Heart left ventricle (tissue), 13 donors: ENCODE measurements around the gene TRAK1.

Experiments used
- POLR2A ChIP-seq, 2 donors: fragments of 450-650 bp; IDR thresholded peaks; one replicate each; pipeline ENCODE4 v1.6.1; 2017; ENCODE audit warnings: antibody characterized with exemption in 2 of 2, mild to moderate bottlenecking in 2 of 2, moderate library complexity in 2 of 2
- TF ChIP-seq, protein P1 (sequence below), 12 donors: fragments of 200-600 bp; sonication (generic) in 4 of 12; IDR thresholded peaks; one replicate each; pipeline versions ENCODE4 v1.5.0 to v1.8.0; 2018 to 2022; ENCODE audit warnings: antibody characterized with exemption in 12 of 12, mild to moderate bottlenecking in 5 of 12
- donor health status: ischemic (EF 13 %, LVEDD 7.1; RV severe dilation, severe dysfunction).
- donor health status: DM: no; HTN: yes; CAD: no.
- donor health status: DM: no; HTN: no; CAD: no.
- donor health status: ischemic (EF 25% LVEDD 6.9; RV normal size, moderate dysfunction).
- donor health status: ischemic (EF 25% LVEDD 5.7; RV mildly dilated, moderate dysfunction).
- donor health status: ischemic (EF 35%, LVEDD 5.7; RV mildly dilated, moderate dysfunction).
- donor health status: nonischemic (EF 11% LVEDD 7.7; RV severe dilation, severe dysfunction).
- donor health status: DM: yes; HTN: yes; CAD: no.
- donor health status: PGD.
- donor health status: ischemic (EF 29% LVEDD 5.4; RV normal size, mild dysfunction).
- donor health status: nonischemic (EF 23%, LVEDD 6.1; RV moderate dilation, normal function).

DNA sequence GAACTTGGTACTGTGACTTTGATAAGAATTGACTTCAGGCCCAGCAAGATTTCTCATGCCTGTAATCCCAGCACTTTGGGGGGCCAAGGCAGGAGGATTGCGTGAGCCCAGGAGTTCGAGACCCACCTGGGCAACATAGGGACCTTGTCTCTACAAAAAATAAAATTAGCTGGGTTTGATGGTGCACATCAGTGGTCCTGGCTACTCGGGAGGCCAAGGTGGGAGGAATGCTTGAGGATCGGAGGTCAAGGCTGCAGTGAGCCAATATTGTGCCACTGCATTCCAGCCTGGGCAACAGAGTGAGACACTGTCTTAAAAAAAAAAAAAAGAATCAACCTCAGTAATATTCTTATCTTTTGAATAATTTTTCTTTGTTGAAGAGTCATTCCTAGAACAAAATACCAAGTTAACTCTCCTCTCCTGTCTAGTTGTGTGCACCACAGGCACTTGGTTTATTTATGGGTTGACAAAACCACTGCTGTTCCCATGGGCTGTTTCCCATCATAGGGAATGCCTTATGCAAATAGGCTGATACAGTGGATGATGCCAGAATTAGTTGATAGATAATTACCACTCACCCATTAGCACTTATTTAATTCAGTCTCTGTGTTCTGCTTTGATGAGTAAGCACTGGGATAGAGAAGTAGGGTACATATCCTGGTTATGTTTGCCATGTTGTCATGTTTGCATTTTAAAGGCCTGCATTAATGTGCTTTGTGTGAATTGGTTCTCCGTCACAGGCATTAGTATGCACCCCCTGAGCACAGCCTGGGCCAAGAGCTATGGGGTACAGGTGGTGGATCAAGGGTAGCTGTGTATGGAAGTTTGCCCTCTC, 32.9 kb downstream of the TRAK1 start:
- no peak for TF ChIP-seq POLR2A (IDR thresholded peaks at IDR 0.05)
- TF ChIP-seq, protein P1, sequence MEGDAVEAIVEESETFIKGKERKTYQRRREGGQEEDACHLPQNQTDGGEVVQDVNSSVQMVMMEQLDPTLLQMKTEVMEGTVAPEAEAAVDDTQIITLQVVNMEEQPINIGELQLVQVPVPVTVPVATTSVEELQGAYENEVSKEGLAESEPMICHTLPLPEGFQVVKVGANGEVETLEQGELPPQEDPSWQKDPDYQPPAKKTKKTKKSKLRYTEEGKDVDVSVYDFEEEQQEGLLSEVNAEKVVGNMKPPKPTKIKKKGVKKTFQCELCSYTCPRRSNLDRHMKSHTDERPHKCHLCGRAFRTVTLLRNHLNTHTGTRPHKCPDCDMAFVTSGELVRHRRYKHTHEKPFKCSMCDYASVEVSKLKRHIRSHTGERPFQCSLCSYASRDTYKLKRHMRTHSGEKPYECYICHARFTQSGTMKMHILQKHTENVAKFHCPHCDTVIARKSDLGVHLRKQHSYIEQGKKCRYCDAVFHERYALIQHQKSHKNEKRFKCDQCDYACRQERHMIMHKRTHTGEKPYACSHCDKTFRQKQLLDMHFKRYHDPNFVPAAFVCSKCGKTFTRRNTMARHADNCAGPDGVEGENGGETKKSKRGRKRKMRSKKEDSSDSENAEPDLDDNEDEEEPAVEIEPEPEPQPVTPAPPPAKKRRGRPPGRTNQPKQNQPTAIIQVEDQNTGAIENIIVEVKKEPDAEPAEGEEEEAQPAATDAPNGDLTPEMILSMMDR (IDR thresholded peaks at IDR 0.05) = no peak
